ENCODE results near the gene ABHD3.
"Not testable (repeated sequence)": the region's sequence is repeated elsewhere in the genome, so short reads cannot be mapped to it uniquely, and the experiment has no call there.

Gene ABHD3

DNA sequence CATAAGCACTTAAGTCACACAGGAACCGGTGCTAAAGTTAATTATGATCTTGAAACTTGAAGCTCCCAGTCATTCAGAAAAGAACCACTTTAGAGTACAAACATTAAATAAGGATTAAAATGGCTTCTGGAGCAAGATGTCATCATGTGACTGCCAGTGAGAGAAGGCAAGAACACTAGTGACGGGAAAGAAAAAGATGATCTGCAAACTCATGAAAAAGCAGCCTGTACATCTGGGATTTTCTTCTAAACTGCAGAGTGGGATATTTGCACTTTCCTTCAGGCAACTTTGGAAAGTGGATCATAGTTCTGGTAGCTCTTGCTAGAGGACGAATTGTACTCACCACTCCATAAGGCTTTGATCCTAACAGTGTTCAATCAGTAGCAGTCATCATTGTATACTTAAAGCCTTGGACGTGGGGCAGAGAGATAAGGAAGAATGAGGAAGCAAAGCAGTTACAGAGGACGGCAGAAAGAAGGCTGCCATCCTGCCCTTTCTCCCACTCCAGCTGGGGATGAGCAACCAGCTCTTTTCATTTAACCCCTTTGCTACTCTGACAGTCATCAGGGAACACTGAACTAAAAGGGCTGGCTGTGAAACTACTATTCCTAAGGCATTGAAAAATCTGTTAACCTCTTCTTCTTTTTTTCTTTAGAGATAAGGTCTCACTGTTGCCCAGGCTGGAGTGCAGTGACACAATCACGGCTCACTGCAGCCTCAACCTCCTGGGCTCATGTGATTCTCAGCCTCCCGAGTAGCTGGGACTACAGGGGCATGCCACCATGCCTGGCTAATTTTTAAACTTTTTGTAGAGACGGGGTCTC is 18.1 kb downstream of the ABHD3 start:
- no peak for DNase-seq (ENCODE audit: low read depth, low spot score)
- in situ Hi-C loops (cut with HindIII; ENCODE audit: low sequenced_read_pairs) = no loop called here
- TF ChIP-seq, protein P1, sequence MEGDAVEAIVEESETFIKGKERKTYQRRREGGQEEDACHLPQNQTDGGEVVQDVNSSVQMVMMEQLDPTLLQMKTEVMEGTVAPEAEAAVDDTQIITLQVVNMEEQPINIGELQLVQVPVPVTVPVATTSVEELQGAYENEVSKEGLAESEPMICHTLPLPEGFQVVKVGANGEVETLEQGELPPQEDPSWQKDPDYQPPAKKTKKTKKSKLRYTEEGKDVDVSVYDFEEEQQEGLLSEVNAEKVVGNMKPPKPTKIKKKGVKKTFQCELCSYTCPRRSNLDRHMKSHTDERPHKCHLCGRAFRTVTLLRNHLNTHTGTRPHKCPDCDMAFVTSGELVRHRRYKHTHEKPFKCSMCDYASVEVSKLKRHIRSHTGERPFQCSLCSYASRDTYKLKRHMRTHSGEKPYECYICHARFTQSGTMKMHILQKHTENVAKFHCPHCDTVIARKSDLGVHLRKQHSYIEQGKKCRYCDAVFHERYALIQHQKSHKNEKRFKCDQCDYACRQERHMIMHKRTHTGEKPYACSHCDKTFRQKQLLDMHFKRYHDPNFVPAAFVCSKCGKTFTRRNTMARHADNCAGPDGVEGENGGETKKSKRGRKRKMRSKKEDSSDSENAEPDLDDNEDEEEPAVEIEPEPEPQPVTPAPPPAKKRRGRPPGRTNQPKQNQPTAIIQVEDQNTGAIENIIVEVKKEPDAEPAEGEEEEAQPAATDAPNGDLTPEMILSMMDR (IDR thresholded peaks at IDR 0.05; ENCODE audit: low read depth, low read length) = no peak
- no peak overlapping the region for H3K4me3 ChIP-seq (ENCODE audit: low read depth, low read length)

DNA sequence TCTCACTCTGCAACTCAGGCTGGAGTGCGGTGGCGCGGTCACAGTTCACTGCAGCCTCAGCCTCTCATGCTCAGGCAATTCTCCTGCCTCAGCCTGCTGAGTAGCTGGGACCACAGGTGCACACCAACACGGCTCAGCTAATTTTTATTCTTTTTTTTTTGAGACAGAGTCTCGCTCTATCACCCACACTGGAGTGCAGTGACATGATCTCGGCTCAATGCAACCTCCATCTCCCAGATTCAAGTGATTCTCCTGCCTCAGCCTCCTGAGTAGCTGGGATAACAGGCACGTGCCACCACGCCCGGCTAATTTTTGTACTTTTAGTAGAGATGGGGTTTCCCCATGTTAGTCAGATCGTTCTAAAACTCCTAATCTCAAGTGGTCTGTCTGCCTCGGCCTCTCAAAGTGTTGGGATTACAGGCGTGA is 19.0 kb downstream of the ABHD3 start:
- not testable (repeated sequence) for H3K4me3 ChIP-seq (ENCODE audit: low read depth, low read length); DNase-seq (ENCODE audit: low read depth, low spot score)

DNA sequence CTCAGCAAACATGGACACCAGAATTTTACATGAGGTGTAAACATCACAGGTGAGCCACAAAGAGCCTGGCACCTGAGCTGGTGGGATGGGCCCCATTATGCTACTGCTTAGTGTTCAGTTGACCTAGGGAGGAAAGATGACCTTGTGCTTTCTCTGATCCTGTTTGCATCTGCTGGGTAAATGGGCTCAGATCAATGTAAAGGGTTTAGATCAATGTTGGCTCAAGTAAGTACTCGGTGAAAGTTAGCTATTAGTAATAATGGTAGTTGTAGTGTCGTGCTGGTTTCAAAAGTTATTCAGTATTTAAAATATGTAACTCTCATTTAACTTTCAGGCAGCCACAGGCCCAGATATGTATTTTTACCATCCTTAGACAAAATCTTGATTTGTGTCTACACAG is 19.8 kb downstream of the ABHD3 start:
- in situ Hi-C loops (cut with HindIII; ENCODE audit: low sequenced_read_pairs) = no loop called here
- DNase-seq (ENCODE audit: low read depth, low spot score) = no peak
- TF ChIP-seq, protein P1 (IDR thresholded peaks at IDR 0.05; ENCODE audit: low read depth, low read length) = no peak
- no peak overlapping the region for H3K4me3 ChIP-seq (ENCODE audit: low read depth, low read length)

More for the DNA sequence above, 19.0 kb downstream of the ABHD3 start:
- in situ Hi-C loops (cut with HindIII; ENCODE audit: low sequenced_read_pairs) = not testable (repeated sequence)

DNA sequence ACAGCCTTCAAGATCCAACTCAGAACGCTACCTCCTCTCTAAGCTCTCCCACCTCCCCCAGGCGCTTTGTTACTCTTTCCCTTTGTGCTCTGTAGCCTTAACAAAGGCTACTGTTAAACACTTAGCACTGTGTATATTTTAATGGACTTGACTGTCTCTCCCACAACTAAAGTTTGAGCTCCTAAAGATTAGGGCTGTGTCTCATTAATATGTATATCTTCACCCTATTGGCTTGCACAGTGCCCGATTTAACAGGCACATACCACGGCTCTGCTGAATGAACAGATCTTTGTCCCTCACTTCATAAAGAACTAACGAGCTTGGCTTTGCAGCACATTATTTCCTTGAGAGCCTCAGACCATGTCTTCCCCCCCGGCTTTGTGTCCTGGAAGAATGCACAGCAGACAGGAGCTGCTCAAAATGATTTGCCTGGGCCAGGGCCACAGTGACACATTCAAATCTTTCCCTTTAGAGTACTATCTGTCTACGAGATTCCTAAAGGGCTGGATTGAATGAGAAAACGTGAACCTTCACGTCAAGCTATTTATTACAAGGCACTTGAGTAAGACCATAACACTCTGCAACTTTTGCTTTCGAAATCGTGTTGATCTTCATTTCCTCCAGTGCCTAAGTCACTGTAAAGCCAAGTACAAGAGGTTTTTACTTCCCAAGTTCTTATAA is 22.1 kb downstream of the ABHD3 start:
- DNase-seq (ENCODE audit: low read depth, low spot score) = peak; percentile 72
- TF ChIP-seq, protein P1 (IDR thresholded peaks at IDR 0.05; ENCODE audit: low read depth, low read length) = no peak
- H3K4me3 ChIP-seq (ENCODE audit: low read depth, low read length) = peak overlapping the region; percentile 16
- in situ Hi-C loops (cut with HindIII; ENCODE audit: low sequenced_read_pairs) = no loop called here

DNA sequence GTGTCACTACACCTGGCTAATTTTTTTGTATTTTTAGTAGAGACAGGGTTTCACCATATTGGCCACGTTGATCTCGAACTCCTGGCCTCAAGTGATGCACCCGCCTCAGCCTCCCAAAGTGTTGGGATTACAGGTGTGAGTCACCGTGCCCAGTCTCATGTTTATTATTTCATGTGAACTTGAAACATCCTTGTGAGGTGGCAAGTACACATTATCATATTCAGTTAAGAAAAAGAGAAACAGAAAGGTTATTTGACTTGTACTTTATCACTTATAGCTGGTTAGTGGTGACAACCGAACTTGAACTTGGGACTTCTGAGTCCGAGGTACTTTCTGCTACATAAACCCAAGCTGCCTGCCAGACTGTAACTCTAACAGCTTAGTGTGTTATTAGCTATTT is 24.4 kb downstream of the ABHD3 start:
- TF ChIP-seq, protein P1 (IDR thresholded peaks at IDR 0.05; ENCODE audit: low read depth, low read length) = no peak
- H3K4me3 ChIP-seq (ENCODE audit: low read depth, low read length) = no peak overlapping the region
- DNase-seq (ENCODE audit: low read depth, low spot score) = no peak
- in situ Hi-C loops (cut with HindIII; ENCODE audit: low sequenced_read_pairs) = no loop called here

DNA sequence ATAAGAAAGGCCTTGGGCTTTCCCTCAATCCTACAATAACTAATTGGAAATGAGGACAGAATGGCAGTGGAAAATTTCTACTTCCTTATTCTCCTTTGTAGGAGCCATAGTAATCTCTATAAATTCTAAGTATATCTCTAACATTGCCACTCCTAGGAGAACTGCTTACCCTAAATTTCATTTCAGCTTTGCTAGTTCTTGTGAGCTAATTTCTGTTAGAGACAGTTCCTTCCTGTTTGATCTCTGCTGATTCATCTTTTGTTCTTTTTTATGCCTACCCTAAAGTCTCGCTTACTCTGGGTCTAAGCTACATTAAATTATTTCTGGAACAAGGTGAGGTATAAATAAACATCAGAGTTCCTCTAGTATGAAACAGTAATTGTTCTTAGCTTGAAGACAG is 25.7 kb downstream of the ABHD3 start:
- in situ Hi-C loops (cut with HindIII; ENCODE audit: low sequenced_read_pairs) = no loop called here
- TF ChIP-seq, protein P1 (IDR thresholded peaks at IDR 0.05; ENCODE audit: low read depth, low read length) = no peak
- H3K4me3 ChIP-seq (ENCODE audit: low read depth, low read length) = no peak overlapping the region
- no peak for DNase-seq (ENCODE audit: low read depth, low spot score)

DNA sequence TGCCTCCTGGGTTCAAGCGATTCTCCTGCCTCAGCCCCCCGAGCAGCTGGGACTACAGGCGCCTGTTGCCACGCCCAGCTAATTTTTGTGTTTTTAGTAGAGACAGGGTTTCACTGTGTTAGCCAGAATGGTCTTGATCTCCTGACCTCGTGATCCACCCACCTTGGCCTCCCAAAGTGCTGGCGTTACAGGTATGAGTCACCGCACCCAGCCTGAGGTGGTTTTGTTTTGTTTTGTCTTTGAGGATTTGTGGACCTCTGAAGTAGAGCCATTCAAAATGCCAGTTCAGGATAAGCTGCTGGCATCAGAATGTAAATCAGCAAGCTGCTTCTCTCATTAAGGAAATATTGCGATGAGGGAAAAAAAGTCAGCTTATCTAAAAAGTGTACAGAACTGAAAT is 29.2 kb downstream of the ABHD3 start:
- H3K4me3 ChIP-seq (ENCODE audit: low read depth, low read length); DNase-seq (ENCODE audit: low read depth, low spot score); in situ Hi-C loops (cut with HindIII; ENCODE audit: low sequenced_read_pairs): not testable (repeated sequence)

All from astrocyte of the spinal cord (primary cell).